Stimulated activated CD4-positive, alpha-beta T cell treated with anti-CD3 and anti-CD28 coated beads, Interleukin-4, amount 100 ng/mL, for 24 hours (primary cell): ENCODE results near the gene APC2.
"Not testable (repeated sequence)": the region's sequence is repeated elsewhere in the genome, so short reads cannot be mapped to it uniquely, and the experiment has no call there.

ENCODE experiments used
- DNase-seq: peaks from one replicate; pipeline ENCODE4 v3.0.0-alpha.2; 2020

APC2 gene

DNA sequence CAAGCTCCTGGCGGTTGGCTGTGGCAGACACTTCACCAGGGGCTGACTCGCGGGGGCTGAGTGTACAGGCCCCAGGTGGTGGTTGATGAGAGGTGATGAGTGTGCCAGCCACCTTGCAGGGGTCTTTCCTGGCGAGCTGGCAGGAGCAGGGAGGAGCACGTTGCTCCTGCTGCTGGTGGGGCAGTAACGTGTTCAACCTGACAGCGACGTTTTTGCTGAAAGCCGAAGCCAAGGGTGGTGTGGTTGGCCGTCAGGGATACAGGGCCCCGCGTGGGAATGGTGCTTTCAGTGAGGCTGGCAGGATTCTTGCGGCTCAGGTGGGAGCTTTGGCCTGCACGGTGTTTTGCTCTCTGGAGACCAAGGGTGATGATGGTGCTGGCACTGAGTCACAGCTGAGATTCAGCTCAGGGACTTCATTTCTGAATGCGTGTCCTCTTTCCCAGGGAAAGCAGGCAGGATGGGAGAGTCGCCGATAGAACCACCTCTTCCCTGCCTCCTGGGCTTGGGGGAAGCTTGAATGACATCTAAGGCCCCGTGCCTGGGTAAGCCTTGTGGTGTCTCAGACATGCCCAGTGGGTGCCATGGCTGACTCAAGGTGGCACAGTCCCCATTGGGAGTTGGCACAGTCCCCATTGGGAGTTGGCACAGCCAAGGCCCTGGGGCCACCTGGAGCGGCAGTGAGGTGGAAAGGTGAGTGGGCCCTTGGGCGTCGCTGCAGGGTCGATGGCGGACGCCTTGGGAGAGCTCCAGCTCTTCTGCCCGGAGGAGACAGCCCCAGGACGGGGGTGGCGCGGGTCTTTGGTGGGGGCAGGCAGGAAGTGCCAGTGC is 33.7 kb upstream of the APC2 start:
- no peak for DNase-seq

DNA sequence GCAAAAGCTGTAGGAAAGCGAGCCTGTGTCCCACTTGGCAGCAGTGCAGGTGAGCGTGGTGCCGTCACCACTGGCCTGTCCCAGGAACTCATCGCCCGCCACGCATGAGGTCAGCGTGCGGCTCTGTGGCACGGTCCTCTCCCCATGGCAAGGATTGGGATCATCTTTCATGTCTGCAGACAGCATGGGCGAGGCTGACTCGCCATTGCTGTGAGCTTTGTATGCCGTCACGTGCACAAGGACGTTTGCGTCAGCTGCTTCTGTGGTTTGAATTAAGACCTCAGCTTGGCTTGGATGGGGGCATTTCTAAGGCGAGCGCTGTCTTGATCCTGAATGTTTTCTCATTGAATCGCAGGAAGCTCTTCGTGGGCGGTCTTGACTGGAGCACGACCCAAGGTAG is 32.8 kb upstream of the APC2 start:
- DNase-seq, result no peak

GRCh38 chr19:1417681-1418495 is 32.0 kb upstream of the APC2 start:
- DNase-seq, result no peak

DNA sequence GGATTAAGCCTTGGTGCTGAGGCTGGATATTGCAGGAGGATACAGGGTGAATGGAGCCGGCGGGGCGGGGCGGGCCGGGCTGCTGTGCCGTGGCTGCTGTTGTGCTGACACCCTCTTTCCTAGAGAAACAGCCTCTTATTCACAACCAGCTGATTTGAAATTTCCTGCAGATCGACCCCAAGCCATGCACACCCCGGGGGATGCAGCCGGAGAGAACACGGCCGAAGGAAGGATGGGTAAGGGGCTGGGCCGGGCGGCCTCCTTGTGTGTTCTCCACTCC is 31.5 kb upstream of the APC2 start:
- DNase-seq, result no peak

- no peak for DNase-seq
Observed at GRCh38 chr19:1418951-1419738, 30.8 kb upstream of the APC2 start.

GRCh38 chr19:1420085-1420484 is 29.8 kb upstream of the APC2 start:
- not testable (repeated sequence) for DNase-seq

- DNase-seq, result no peak
Observed at GRCh38 chr19:1420590-1420989, 29.3 kb upstream of the APC2 start.

GRCh38 chr19:1421218-1421957 is 28.5 kb upstream of the APC2 start:
- DNase-seq, result no peak

DNA sequence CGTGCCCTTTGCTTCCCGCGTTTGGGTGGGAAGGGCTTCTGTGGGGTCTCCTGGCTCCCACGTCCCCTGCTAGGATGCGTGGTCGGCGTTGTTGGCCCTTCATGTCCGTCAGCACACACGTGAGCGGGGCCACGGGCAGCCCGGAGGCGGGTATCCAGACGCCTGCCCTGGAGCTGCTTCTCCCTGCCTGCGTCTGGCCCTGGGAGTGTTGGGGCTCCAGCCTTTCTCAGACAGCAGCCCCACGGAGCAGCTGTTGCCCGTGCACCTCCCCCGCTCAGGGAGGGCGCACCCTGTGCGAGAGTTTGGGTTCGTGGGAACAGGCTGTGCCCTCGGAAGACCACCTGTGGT is 28.0 kb upstream of the APC2 start:
- DNase-seq, result no peak

DNA sequence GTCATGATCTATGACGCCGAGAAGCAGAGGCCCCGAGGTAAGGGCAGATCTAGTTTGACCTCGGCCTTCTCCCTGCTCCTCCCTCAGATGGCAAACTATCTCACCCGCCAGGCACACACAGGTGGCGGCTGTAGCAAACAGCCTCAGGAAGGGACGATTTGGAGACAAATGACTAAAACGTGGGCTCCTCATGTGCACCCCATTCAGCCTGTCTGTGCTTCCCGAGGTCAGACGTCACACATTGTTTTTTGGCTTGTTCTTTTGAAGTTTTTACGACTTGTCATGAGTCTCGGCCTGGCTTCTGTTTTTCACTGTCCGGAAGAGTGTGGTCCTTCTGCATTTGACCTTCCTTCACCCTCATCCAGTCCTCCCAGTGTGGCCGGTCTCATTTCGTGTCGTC is 27.6 kb upstream of the APC2 start:
- DNase-seq, result no peak

GRCh38 chr19:1422943-1423342 is 27.0 kb upstream of the APC2 start:
- no peak for DNase-seq

DNA sequence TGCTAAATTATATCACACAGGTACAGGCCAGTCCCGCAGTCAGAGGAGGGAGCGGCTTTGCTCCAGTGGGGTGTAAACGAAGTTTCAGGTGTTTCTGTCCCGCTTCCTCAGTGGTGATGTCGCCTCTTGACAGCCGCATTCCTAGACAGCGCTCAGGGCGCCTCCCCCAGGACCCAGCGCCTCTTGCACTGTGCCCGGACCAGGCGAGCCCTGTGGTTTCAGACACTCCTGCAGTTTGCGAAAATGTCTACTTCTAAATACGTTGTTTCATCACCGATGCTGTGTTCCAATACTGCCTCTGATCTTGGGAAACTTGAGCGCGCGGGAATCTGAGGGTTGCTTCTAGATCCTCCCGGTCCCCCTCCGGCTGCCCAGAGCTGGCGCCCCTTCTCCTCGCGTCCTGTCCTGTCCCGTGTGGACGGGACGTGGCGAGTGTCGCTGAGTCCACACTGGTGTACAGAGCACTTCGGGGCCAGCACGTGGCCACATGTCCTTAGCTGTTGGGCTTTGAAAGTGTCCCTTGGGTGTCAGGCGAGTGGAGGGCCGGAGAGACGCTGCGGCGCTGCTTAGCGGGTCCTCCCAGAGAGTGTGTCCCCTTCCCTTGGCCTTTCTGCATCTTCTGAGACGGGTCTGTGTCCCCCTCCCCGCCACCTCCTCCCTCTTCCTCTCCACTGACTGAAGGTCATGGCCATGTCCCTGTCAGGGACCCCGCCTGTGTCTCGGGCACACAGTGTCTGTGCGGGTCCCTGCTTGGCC is 26.3 kb upstream of the APC2 start:
- DNase-seq, result no peak

DNA sequence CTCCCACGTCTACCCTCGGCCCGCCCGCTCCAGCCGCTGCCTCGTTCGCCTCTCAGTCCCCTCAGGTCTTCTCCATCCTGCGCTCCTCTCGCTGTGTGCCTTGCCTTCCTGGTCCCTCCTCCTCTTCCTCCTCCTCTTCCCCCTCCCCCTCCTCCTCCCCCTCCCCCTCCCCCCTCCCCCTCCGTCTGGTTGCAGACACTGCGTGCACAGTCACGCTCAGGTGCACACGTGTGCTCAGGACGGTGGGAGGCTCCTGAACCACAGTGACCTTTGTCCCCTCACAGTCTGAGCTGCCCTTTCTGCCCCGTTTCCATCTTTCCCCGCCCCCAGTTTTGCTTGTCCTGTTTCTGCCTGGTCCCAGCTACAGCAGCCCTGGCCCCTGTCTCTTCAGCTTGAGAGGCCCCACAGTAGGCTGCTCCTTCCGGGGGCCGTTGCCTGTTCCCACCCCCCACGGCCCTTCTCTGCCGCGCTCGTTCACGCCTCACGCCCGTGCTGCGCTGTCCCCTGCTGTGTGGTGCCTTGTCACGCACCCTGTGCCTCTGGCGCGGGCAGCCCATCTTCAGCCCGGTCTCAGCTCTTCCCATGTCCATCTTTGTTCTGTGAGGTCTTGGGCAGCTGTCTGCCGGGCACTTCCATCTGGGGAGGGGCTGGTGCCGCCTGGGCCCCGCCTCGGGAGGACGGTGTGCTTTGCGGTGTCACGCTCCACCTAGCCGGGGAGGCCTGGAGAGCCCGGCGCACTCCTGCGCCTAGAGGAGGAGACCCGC is 25.5 kb upstream of the APC2 start:
- DNase-seq, result no peak

DNA sequence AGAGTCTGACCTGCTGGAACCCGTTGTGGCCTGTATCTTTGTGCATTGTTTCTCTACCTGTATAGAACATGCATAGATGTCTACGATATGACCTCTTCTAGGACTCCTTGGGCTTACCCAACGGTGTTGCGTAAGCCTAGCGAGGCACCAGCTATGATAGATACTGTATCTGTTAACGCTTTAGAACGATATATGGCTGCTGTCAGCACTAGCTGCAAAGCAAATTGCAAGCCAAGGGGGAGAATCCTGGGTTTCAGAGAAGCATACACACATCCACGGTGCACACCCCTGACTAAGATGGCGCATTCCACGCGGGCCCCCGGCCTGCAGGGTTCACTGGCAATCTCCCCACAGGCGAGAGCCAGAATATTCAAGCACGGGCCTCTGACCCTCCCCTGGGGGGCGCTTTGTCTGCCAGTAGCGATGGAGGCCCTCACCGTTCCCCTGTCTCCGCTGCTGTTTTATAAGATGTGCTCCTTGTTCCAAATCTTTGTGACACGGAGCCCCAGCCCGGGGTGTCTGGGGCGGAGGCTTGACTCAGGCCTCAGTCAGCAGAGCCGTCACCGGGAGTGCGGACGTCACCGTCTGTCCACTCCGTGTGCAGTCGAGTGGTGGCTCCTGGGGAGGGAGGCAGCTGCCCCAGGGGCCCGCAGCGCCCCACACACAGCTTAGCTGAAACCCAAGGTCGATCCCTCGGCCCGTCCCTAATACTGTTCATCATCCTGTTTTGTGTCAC is 24.7 kb upstream of the APC2 start:
- DNase-seq, result no peak

GRCh38 chr19:1425902-1426301 is 24.0 kb upstream of the APC2 start:
- DNase-seq, result no peak

DNA sequence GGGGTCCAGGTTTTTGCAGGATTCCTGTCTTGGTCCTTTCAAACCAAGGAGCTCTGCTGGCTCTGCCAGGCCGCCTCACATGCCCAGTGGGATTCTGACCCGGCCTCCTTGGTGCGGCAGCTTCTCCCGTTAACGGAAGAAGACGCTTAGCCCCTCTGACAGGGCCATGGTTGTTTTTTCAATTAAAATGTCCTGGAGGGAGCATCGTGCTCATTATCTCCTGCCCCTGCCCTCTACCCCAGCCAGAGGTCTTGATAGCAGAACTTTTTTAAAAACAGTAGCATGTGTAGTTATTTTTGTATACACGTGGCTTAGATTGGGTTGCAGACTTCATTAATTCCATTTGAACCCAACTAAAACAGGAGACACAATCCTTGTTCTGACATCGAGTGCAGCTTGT is 23.2 kb upstream of the APC2 start:
- DNase-seq, result no peak

GRCh38 chr19:1427221-1427920 is 22.6 kb upstream of the APC2 start:
- no peak for DNase-seq

- DNase-seq, result no peak
Observed at GRCh38 chr19:1428738-1429391, 21.1 kb upstream of the APC2 start.

DNA sequence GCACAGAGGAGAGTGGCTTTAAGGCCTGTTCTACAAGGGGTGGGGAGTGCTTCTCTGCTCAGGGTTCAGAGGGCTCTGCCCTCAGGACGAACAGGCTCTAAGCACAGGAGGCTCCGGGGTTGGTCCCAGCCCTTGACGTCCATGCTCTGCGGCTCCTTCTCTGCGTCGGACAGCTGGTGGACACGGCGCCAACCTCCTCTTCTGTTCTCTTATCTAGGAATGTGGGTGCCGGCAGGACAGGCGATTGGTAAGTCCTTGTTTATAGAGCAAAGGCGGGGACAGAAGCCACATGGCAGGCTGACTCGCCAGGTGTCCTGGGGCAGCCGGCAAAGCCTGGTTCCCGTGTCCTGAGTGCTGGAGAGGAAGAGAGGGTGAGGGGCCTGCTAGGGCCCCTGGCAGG is 20.2 kb upstream of the APC2 start:
- DNase-seq, result no peak

- no peak for DNase-seq
Observed at GRCh38 chr19:1430246-1430645, 19.7 kb upstream of the APC2 start.
